SHP77 (cell line): ENCODE data around the gene CAMTA1.
"Not testable (repeated sequence)": the region's sequence is repeated elsewhere in the genome, so short reads cannot be mapped to it uniquely, and the experiment has no call there.

ENCODE experiments used
- DNase-seq, 2 experiments: peaks; one replicate each; lab custom pipeline; 2025; lab: John Stamatoyannopoulos, UW

The CAMTA1 gene

DNA sequence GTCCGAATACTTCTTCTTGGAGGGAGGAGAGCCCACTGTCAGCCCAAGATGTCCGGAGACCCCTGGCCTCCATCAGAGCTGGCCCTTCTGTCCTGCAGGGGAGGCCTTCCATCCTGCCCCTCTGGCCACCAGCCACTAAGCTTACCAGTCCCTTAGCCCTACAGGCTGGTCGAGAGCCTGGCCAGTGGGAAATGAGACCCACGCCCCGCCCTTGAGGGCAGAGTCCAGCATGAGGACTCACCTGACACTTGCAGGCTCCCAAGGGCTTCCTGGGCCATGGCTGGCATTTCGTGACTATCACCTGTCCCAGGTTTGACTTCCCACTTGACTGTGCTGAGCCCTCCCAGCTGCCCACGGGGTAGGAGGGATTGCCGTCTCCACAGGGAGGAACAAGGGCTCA, 624.0 kb downstream of the CAMTA1 start:
- no peak for DNase-seq

DNA sequence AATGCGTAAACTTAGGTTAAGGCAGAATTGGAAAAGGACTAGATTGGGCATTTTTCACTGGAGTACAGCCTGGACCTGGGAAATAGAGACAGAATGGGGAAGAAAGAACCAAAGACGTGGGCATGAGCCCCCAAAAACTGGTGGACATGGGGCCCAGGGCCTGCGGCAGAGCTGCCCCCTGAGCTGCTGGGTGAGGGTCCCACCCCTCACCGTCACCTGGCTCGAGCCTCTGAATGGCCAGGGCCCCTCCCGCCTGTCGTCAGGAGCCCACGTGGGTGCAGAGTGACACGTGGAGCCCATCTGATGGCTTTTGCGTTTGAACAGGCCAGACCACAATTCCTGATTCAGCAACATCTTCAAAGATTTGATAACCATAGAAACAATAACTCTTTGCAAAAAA, 624.9 kb downstream of the CAMTA1 start:
- DNase-seq: no peak

DNA sequence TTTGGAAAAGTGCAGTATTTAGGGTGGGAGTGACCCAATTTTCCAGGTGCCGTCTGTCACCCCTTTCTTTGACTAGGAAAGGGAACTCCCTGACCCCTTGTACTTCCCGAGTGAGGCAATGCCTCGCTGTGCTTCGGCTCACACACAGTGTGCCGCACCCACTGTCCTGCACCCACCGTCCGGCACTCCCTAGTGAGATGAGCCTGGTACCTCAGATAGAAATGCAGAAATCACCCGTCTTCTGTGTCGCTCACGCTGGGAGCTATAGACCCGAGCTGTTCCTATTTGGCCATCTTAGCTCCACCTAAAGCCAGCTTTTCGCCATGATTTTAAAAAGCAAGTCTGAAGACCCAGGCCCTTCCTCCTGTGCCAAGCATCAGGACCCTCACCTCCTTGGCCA, 632.4 kb downstream of the CAMTA1 start:
- not testable (repeated sequence) for DNase-seq

DNA sequence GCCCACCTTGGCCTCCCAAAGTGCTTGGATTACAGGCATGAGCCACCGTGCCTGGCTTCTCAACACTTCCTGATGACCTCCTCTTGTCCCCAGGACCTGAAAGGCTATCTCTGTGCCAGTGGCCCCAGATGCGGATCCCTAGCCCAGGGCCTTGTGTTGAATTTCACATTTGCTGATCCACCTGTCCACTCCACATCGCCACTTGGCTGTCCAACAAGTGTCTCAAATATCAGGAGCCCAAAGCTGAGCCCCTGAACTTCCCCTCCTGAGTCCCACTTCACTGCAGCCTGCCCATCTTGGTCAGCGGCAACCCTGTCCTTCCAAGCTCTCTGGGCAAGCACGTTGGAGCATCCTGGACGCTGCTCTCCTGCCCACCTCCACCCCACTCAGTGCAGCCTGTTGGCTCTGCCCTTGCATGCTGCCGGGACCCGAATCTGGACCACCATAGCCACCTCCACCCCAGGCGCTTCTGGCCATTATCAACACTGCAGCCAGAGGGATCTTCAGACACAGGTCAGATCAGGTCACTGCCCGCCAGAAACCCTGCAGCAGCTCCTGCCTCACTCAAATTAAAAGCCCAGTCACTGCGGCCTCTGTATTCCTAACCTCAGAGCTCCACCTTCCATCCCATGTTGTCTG, 633.3 kb downstream of the CAMTA1 start:
- no peak for DNase-seq

DNA sequence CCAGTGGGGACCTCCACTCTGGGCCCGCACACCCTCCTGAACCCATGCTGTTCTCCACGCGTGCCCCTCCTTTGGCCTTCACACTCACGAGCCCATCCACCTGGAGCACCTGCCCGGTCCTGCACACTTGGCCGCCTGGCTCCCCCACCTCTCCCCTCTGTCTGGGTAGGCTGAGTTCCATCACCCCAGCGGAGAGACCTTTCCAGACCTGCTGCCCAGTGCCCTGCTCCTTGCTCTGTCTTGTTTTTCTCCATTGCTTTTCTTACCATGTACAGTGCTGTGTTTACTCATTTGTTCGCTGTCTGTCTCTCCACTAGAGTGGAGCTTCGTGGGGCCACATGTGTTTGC, 634.8 kb downstream of the CAMTA1 start:
- no peak for DNase-seq

DNA sequence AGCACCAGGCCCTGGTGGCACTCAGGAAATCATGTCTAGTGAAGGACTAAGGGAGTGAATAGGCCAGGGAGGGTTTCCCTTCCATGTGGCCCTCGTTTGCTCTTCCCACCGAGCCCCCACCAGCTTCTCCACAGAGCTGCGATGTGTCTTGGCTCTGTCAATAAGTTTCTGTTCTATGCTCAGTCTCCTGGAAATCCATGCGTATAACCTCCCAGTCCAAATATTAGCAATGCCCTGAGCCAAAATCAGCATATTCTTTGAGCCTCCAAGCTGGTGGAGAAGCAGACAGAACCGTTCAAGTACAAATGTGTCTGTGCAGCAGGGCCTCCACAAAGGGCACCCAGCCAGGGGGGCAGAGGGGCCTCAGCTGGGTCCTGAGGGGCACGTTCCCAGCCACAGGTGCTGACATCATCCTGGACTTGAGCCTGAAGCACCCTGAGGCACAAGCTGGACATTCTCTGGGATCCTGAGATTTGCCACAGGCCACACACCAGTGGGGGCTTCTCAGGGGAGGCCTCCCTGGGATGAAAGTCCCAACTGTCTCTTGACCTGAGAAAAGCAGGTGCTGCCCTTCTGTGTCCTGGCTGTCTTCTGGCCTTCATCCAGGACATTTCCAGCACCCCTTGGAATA, 635.3 kb downstream of the CAMTA1 start:
- DNase-seq: no peak

DNA sequence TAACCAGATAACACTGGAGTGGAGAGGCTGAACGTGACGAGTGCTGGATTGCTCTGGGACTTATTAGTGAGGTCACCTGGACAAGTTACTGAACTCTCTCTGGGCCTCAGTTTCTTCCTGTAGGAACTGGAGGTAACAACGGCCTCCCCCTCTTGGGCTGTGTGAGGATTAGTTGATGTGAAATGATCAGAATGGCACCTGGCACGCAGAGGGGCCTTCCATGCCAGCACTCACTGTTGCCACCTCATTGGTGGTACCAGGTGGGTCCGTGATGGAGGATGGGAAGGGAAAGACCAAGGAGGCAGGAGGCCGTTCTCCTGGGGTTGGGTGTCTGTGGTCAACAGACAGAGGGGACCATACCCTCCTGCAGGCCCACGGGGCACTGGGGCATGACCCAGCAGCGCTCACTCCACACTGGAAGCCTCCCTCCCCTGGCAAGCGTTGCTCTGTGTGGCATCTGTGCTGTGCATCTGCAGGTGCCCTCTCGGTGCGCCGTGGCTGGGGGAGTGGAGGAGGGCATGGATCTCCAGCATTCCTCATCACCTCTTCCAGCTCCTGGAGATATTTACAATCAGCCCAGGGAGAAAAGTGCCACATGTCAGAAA, 636.3 kb downstream of the CAMTA1 start:
- DNase-seq: no peak

DNA sequence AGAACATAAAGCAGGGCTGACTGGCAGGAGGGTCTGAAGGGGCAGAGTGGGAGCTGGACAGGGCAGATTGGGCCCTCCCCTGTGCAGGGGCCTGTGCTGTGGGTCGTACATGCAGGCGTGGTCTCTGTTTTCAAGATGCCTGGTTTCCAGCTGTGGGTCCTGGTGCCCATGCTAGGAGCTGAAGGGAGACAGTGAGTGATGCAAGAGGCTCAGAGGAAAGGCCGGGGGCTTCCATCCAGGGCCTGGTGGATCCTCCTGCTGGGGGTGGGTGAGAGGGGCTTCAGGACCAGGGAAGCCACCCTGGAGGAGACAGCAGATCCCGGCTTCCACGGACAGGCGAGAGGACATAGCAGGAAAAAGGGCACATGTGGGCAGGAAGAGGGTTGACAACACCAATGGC, 636.8 kb downstream of the CAMTA1 start:
- no peak for DNase-seq

DNA sequence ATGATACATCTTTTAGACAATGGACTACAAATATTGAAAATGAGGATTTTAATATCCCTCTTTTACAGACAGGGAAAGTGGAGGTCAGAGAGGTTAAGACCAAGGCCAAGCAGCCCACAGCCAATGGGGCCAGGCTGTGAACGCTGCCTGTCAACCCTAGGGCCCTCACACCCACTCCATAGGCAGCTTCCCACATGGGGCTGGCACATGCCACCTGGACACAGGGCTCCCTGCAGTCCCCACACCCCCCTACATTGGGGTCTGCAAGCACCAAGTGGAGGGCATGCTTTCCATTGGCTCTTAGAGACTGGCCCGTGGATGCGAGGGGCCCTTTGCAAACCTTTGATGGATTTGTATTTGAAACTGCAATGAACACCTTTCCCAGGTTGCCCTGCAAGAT, 637.3 kb downstream of the CAMTA1 start:
- no peak for DNase-seq

DNA sequence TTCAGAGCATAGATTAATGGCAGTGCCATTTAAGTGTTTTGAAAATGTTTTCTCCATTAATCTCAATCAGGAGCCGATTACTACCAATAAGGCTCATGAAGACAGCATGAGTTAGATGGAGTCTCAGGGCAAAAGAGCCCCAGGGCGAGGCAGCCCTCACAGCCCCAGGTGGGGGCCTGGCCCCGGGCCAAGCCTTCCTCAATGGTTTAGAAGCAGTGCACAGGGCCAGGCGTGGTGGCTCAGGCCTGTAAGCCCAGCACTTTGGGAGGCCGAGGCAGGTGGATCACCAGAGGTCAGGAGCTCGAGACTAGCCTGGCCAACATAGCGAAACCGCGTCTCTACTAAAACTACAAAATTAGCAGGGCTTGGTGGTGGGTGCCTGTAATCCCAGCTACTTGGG, 637.7 kb downstream of the CAMTA1 start:
- DNase-seq: no peak

DNA sequence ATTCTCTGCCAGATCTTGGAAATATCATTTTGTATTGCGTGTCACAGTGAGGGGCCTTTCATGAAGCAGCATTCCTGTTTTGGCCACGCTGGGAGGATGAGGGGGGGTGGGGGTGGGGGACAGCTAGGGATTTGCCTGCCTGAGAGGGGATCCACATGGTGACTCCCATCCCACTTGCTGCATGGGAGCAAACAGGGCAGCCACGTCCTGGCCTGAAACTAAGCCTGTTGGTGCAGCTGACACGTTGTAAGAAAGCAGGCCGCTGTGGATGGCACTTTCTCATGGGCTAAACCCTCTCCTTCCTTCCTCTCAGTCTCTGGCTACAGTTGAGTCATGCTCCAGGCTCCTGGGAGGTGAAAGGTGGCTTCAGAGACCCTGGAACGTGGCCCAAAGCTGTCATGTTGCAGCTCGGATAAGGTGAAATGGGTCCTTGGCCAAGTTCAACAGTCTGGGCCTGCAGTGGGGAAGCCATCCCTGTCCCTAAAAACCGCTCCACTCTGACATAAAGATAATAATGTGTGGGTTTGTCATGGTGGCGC, 639.2 kb downstream of the CAMTA1 start:
- DNase-seq: no peak

DNA sequence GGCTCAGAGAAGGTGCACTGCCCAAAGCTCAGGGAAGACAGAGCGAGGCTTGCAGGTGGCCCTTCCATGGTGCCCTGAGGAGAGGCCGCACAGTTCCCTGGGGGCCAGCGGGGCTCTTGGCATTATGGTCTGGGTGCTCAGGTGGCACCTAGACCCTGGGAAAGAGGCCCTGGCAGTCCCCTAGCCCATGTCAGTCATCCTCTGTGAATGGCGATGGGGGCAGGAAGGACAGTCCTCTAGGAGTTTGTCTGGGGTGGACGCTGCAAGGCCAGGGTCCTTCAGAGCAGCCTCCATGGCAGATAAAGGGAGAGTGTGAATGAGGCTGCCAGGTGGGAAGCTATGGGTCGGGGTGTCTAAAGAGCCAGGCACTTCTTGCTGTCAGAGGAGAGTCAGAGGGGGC, 640.0 kb downstream of the CAMTA1 start:
- no peak for DNase-seq

DNA sequence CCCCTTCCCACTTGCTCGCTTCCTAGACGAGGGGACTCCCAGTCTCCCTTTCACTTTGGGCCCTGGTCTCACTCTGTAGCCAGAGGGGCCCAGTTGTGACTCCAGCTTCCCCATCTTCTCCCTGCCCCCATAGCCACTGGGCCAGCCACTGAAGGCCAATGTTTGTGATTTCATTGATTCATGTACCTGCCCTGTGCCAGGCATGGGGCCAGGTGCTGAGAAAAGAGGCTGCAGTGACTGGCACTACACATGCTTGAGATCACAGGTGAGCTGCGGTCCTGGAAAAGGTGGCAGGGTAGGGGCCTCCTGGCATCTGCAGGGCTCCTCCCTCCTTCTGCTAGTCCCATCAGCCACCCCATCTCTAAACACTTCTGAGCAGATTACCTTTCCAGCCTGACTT, 640.5 kb downstream of the CAMTA1 start:
- no peak for DNase-seq

DNA sequence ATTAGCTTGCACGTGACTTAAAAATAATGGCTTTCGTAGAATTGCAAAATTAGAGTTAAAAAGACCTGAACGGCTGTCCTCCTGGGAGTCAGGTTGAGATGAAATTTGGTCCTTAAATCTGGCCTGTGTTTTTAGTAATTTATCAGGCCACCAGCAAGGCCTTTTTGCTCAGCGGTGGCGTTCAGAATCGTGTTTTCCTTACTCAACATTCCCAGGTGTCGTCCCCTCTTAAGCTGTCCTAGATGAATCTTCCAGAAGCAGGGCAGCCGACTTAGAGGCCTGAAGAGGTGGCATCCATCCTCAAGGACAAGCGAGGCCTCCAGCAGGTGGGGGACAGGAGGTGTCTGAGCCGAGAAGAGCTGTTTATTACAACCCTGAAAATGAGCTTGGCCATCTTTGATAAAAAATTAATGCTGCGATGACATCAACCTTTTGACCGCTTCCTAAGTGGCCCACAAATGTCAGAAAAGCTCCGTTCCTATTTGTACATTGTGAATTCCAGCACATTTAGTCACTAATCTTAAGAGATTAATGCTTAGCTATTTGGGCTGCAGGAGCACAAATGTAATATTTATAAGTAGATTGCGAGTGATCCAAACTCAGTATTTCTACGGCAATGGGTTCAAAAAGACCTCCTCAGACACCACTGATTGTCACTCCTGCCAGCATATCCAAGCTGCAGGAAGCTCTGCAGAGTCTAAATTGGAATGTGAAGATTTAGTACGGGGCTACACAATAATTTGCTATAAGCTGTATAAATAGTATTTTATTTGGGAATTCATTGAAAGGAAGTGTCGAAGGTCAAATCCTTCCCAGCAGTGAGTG, 641.7 kb downstream of the CAMTA1 start:
- no peak for DNase-seq

DNA sequence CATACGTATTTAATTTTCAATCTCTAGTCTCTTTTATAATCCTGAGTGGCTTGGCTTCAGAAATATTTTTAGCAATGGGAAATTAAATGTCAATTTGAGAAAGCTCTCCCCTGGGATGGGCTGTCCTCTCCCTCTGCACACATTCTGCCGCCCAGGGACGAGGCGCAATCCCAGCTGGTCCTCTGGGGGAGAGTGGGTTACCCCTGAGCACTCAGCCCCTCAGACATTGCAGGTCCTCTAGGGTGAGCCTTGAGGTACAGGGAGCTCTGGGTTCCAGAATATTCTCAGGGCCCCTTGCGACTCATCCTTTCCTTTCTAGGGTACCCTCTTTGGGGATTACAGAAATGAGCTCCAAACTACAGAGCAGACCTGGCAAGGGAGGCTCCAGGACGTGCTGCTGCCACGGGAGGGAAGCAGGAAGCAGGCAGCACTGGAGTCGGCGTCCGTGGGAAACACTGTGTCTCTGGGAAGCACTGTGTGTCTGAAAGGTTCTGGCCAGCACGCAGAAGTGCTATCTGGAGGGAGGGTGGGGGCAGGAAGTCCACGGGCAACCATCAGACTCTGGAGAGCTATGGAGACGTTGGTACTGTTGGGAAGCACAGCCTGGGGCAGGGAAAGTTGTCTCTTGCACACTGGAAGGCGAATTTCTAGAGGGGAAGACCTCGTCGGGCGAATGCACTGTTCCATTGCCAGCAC, 642.5 kb downstream of the CAMTA1 start:
- no peak for DNase-seq

DNA sequence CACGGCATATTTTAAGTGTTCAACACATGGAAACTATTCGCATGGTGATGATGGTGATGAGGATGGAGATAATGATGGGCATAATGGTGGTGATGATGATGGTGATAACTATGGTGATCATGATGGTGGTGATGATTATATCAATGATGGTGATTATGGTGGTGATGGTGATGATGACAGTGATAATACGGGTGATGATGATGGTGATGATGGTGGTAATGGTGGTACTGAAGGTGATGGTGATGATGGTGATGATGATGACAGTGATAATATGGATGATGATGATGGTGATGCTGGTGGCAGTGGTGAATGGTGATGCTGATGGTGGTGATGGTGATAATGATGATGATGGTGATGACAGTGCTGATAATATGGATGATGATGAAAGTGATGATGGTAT, 644.0 kb downstream of the CAMTA1 start:
- no peak for DNase-seq

DNA sequence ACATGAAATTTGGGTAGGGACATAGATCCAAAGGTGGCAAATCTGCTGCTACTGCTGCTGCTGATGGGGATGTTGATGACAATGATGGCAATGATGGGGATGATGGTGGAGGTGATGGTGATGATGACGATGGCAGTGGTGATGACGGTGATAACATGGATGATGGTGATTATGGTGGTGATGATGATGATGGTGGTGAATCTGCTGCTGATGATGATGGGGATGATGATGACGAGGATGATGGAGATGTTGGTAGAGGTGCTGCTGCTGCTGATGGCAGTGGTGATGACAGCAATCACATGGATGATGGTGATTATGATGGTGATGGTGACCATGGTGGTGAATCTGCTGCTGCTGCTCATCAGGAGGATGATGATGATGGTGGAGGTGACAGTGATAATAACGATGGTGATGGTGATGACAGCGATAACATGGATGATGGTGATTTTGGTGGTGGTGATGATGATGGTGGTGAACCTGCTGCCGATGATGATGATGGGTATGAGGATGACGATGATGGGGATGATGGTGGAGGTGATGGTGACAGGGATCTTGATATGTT, 644.9 kb downstream of the CAMTA1 start:
- no peak for DNase-seq

DNA sequence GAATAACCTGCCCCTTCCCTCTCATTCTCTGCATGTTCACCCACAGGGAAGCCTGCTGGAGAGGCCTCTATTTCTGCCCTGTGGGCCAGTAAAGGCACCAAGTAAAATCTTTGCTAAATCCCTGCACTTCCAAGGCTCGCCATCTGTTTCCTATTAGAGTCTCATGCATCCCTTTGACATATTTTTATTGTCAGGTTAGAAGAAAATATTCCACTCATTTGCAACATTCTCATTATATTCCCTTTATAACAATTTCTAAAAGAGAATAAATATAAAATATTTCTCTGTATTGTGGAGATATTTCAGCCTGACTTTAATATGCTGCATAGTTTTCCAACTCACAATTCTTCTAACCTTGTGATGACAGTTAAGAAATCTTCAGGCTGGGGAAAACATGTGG, 645.4 kb downstream of the CAMTA1 start:
- DNase-seq: no peak

DNA sequence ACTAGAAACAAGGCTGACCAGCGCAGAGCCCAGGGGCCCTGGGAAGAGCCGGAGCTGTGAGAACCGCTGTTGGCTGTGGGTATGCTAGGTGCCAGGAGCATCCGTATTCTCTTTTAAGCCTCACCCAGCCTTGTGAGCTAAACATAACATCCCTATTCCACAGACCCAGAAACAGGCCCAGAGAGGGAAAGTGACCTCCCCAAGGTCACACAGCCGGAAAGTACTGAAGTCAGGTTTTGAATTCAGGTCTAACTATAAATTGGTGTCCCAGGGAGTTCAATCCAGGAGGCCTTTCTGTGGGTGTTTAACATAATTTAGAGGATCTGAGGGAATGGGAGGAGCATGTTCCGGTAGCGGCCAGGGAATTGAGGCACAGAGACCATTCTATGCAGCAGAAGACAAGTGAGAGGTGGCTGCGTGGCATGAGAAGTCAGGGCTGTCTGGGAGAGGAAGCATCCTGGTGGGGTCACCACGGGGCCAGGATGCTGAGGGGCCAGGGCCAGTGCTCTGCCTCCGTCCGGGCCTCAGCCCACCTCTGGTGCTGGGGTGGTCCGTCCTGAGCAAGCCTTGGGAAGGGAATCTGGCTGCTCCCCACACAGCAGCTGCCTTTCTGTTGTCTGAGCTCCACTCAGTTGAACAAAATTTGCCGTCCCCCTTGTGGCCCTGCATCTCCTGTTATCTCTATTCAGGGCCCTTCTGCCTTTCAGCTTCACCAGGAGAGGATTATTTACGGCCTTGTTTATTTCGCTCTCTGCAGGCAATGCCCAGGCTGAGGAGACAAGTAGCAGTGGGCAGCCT, 647.0 kb downstream of the CAMTA1 start:
- DNase-seq: peak; percentile 58 to 59

DNA sequence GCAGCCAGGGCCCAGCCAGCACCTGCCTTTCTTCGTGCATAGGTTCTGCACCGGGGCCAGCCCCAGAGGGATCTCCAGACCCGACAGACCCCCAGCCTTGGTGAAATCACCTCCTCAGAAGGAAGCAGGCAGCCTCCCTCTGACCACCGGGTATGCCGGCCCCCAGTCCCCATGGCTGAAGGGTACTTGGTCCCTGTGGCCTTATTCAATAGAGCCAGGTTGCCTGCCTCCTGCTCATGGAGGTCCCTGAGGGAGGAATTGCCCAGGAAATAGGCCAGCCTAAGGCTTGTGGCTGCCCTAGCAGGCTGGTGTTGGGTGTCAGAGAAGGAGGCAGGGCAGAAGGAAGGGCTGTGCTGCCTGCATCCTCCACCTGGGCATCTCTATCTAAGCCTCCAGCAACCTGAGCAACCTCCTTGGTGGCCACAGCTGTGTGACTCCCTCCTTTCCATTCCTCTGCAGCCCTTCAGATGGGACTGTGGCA, 647.7 kb downstream of the CAMTA1 start:
- no peak for DNase-seq

DNA sequence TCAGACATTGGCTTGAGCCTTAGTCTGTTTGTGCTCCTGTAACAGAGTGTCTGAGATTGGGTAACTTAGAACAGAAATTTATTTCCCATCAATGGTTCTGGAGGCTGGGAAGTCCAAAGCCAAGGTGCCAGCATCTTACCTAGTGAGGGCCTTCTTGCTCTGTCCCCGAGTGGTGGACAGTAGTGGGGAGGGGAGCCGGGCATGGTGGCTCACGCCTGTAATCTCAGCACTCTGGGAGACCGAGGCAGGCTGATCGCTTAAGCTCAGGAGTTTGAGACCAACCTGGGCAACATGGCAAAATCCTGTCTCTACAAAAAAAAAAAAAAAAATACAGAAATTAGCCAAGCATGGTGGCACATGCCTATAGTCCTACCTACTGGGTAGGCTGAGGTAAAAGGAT, 649.3 kb downstream of the CAMTA1 start:
- DNase-seq: no peak
